Osteocyte (in vitro differentiated cells): Measurements from ENCODE around the gene CAB39. TPM values are rescaled to one million over a fixed set of nuclear protein-coding genes. Genes with fewer than 3 reads are reported as not detected.

Experiments
- DNase-seq: peaks from one replicate; pipeline ENCODE4 v3.0.0; 2021; ENCODE audit warnings: mixed read lengths; ENCODE audit not compliant: unreplicated experiment; ENCODE audit errors: extremely low spot score
- H3K27ac Mint-ChIP-seq: one replicate; pipeline ENCODE4 v1.8.0; 2021; ENCODE audit warnings: mild to moderate bottlenecking, mixed read lengths; ENCODE audit not compliant: unreplicated experiment
- H3K27me3 Mint-ChIP-seq: one replicate; pipeline ENCODE4 v1.8.0; 2021; ENCODE audit warnings: mixed read lengths; ENCODE audit not compliant: unreplicated experiment
- H3K36me3 Mint-ChIP-seq: one replicate; pipeline ENCODE4 v1.8.0; 2021; ENCODE audit warnings: mixed read lengths; ENCODE audit not compliant: unreplicated experiment
- H3K4me1 Mint-ChIP-seq: one replicate; pipeline ENCODE4 v1.8.0; 2021; ENCODE audit warnings: mixed read lengths; ENCODE audit not compliant: unreplicated experiment
- H3K4me3 Mint-ChIP-seq: one replicate; pipeline ENCODE4 v1.8.0; 2021; ENCODE audit warnings: mild to moderate bottlenecking, moderate library complexity, mixed read lengths; ENCODE audit not compliant: unreplicated experiment
- H3K9me3 Mint-ChIP-seq: one replicate; pipeline ENCODE4 v1.8.0; 2021; ENCODE audit warnings: mixed read lengths; ENCODE audit not compliant: unreplicated experiment
- CTCF ChIP-seq: fragments of 200-600 bp; sonication (generic); IDR thresholded peaks from 2 replicates; pipeline ENCODE4 v1.5.0; 2021; ENCODE audit warnings: antibody characterized with exemption, mild to moderate bottlenecking, moderate library complexity
- total RNA-seq: library from RNA; stranded (reverse); gene quantifications from 2 replicates; pipeline ENCODE4 v1.2.1, GENCODE V29; 2021

Gene CAB39
- total RNA-seq, 1 donor from 2014 or later, result 40.8 TPM

GRCh38 chr2:230868161-230868946, 155.7 kb downstream of the CAB39 start:
- Mint-ChIP-seq H3K27me3 (peaks cover 3% of the 10 kb centered on the region), H3K9me3 (no peaks in the 10 kb centered on the region), H3K4me3 (peak overlapping the region; percentile 57), H3K4me1 (peaks cover 58% of the 10 kb centered on the region), H3K36me3 (peaks cover 7% of the 10 kb centered on the region), H3K27ac (peak overlapping the region; percentile 74)
- peak; percentile 82 for DNase-seq
- TF ChIP-seq CTCF, result no peak

DNA sequence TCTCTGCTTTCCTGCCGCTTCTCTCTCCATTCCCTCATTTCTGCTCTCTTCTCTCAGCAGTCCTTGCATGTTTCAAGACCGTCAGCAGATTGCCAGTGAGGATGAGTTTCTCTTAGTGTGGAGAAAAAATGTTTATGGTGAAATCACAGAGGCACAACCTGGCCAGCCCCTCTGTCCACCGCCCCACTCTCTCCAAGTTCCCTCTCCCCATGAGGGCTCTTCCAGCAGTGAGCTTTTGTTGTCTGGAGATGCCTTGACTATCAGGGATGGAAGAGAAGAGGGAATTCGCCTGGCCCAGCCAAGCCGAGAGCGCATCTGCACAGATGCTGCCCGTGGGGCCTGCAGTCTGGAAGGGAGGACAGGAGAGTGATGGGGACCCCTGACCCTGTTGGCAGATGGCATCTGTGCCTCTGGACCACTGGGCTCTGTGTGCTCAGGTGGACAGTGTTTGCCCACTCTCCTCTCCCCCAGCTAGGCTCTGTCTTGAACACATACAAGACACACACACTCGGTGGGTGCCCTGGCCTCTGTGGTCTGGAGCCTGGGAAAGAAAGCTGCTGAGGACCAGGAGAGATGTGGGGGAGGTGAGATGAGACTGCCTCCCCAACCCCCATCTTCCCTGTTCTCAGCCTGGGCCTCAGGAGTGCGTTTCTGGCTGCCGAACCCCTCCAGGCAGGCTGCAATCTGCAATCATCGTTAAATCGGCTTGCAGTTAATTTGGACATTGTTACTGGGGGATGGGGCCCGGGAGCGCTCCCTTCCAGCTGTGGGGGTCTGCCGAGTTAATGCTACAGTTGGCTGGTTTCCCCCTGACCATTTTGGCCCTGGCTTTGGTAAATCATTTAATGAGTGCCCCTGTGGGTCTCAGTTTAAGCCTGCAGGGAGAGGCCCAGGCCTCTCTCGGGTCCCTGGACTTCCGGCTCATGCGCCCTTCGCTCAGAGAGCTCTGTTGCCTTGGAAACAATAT, 156.6 kb downstream of the CAB39 start:
- Mint-ChIP-seq H3K9me3 (no peaks in the 10 kb centered on the region), H3K4me3 (peak overlapping the region; percentile 34), H3K27ac (peak overlapping the region; percentile 74), H3K27me3 (no peaks in the 10 kb centered on the region), H3K36me3 (peaks cover 7% of the 10 kb centered on the region), H3K4me1 (peaks cover 58% of the 10 kb centered on the region)
- peak; percentile 65 for DNase-seq
- TF ChIP-seq CTCF, result no peak

GRCh38 chr2:230869914-230870543, 157.4 kb downstream of the CAB39 start:
- Mint-ChIP-seq H3K36me3 (peaks cover 12% of the 10 kb centered on the region), H3K4me3 (peak overlapping the region; percentile 44), H3K9me3 (no peaks in the 10 kb centered on the region), H3K27ac (no peak overlapping the region), H3K4me1 (peaks cover 56% of the 10 kb centered on the region), H3K27me3 (no peaks in the 10 kb centered on the region)
- peak; percentile 72 for DNase-seq
- TF ChIP-seq CTCF, result no peak

Other genes starting within 250 kb of the CAB39 start
- 503 and 526 TPM in 2 replicates for gene ITM2C, start 152.1 kb downstream of the CAB39 start, total RNA-seq
- not detected in 2 replicates for gene GPR55, start 212.4 kb downstream of the CAB39 start, total RNA-seq